Urinary bladder (tissue), 4 donors: ENCODE measurements around the gene NIP7. TPM values are rescaled to one million over a fixed set of nuclear protein-coding genes. Genes with fewer than 3 reads are reported as not detected.
A peak's percentile ranks its signal among the peaks of the same experiment; 100 is the strongest.

Source experiments
- DNase-seq: peaks from one replicate; pipeline ENCODE4 v3.0.0-alpha.2; 2015; ENCODE audit errors: extremely low spot score
- H3K27ac ChIP-seq: one replicate; pipeline ENCODE4 v1.5.1; 2013; ENCODE audit warnings: low read depth, mild to moderate bottlenecking, moderate library complexity
- H3K36me3 ChIP-seq: one replicate; pipeline ENCODE4 v1.6.1; 2013; ENCODE audit warnings: mild to moderate bottlenecking, moderate library complexity; ENCODE audit not compliant: insufficient read depth
- H3K4me1 ChIP-seq: one replicate; pipeline ENCODE4 v1.6.1; 2013; ENCODE audit warnings: mild to moderate bottlenecking, moderate library complexity; ENCODE audit not compliant: insufficient read depth
- H3K4me3 ChIP-seq: one replicate; pipeline ENCODE4 v1.5.1; 2013; ENCODE audit warnings: low read depth, low read length
- WGBS: extraction: QIAGEN DNeasy Blood & Tissue Kit; methylation state at CpG from one replicate; pipeline ENCODE4 v1.1.7; 2013; 5-methylcytosine and 5-hydroxymethylcytosine counted together
- polyA plus RNA-seq: library from polyadenylated mRNA; stranded (reverse); fragments of 200-250 nt; gene quantifications from one replicate; pipeline ENCODE4 v1.2.3, GENCODE V29; 2013
- total RNA-seq: library from RNA; depleted of rRNA; stranded (reverse); fragments of >200 nt; gene quantifications from one replicate; pipeline ENCODE4 v1.2.3, GENCODE V29; 2014
- donor health status: healthy with polysubstance abuse.
- donor health status: healthy.

NIP7 gene
- total and polyA plus RNA-seq, 2 donors: 11.3 to 16.0 TPM

DNA sequence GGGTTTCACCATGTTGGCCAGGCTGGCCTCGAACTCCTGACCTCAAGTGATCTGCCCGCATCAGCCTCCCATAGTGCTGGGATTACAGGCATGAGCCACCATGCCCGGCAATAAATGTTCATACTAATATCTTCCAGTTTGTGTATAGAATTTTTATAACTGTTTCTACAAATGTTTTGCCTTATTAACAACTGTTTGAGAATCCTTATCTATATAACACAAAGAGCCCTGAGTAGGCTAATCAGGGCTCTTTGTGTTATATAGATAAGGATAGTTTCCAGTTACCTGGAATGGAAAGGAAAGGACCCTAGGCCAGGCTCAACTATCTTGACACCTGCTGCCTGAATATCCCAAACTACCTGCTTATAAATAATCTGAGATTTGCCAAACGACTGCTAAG is 29.3 kb downstream of the NIP7 start:
- H3K4me1 ChIP-seq: no peaks in the 10 kb centered on the region
- H3K27ac ChIP-seq: no peak overlapping the region
- WGBS: 92% methylated on average over 4 of the region's 4 CpGs
- DNase-seq: no peak
- no peak overlapping the region for H3K4me3 ChIP-seq
- H3K36me3 ChIP-seq: peaks cover 14% of the 10 kb centered on the region

DNA sequence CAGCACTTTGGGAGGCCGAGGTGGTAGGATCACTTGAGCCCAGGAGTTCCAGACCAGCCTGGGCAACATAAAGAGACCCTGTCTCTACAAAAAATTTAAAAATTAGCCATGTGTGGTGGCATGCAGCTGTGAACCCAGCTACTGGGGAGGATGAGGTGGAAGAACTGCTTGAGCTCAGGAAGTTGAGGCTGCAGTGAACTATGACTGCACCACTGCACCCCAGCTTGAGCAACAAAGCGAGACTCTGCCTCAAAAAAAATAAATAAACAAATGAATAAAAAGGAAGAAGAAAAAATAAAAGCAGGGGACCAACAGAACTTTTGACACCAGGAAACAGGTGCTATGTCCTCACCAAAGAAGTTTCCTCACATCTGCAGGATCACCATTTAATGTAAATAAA is 32.0 kb downstream of the NIP7 start:
- DNase-seq: no peak

DNA sequence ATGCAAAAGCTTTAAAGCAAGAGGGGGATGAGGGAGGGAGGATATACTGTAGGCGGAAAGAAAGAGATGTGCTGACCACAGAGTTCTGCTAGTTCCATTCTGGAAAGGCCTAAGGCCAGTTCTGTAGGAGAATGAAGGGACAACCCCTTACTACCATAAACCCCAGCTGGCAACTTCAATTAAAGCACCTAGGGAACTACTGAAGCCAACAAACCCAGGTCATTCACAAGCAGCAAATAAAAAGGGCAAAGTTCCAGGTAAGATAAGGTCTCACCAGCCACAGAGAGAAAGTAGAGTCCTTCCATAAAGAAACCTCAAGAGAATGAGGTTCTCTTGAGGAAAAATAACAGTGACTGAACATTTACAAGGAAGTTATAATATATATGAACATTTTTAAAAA is 33.4 kb downstream of the NIP7 start:
- Histone ChIP-seq H3K4me1 (no peaks in the 10 kb centered on the region), H3K36me3 (peaks cover 11% of the 10 kb centered on the region)

More for the DNA sequence above, 32.0 kb downstream of the NIP7 start:
- 89% methylated on average over 2 of the region's 2 CpGs for whole genome bisulfite sequencing
- Histone ChIP-seq H3K4me1 (no peaks in the 10 kb centered on the region), H3K4me3 (no peak overlapping the region), H3K27ac (no peak overlapping the region), H3K36me3 (peaks cover 12% of the 10 kb centered on the region)

DNA sequence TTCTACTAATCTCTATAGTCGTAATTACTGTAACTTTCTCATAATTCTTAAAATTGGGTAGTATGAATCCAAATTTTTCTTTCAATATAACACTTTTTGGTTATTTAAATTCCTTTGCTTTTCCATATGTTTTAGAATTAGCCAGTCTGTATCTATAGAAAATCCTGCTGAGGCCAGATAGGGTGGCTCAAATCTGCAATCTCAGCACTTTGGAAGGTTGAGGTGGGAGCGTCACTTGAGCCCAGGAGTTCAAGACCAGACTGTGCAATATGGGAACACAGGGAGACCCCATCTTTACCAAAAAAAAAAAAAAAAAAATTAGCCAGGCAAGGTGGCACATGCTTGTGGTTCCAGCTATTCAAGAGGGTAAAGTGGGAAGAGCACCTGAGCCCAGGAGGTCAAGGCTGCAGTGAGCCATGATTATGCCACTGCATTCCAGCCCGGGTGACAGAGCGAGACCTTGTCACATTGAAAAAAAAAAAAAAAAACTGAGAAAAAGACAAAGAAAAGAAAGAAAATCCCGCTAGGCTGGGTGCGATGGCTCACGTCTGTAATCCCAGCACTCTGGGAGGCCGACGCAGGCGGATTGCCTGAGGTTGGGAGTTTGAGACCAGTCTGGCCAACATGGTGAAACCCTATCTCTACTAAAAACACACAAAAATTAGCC is 37.0 kb downstream of the NIP7 start:
- H3K4me1 ChIP-seq: peaks cover 1% of the 10 kb centered on the region
- H3K36me3 ChIP-seq: peaks cover 8% of the 10 kb centered on the region
- 96% methylated on average over 10 of the region's 10 CpGs for WGBS
- H3K4me3 ChIP-seq: no peak overlapping the region
- H3K27ac ChIP-seq: no peak overlapping the region
- no peak for DNase-seq

More for the DNA sequence above, 33.4 kb downstream of the NIP7 start:
- 96% methylated on average over 1 of the region's 1 CpG for WGBS
- Histone ChIP-seq H3K4me3 (no peak overlapping the region), H3K27ac (no peak overlapping the region)
- no peak for DNase-seq

DNA sequence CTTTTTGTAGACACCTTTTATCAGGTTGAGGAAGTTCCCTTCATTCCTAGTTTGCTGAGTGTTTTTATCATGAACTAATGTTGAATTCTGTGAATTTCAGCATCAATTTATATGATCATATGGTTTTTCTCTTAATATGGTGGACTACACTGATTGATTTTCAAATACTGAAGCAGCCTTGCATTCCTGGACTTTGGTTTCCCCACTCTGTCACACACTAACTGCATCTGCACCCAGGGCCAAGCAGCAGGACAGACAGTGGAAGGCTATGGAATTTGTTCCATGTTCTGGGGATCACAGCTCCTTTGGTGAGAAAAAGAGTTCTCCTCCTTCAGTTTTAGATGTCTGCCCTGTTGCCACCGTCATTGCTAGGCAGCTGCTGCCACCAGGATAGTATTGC is 38.5 kb downstream of the NIP7 start:
- peaks cover 4% of the 10 kb centered on the region for H3K36me3 ChIP-seq
- no peak overlapping the region for H3K4me3 ChIP-seq
- peaks cover 1% of the 10 kb centered on the region for H3K4me1 ChIP-seq
- no peak for DNase-seq
- no peak overlapping the region for H3K27ac ChIP-seq
- WGBS: 87% methylated on average over 1 of the region's 1 CpG

DNA sequence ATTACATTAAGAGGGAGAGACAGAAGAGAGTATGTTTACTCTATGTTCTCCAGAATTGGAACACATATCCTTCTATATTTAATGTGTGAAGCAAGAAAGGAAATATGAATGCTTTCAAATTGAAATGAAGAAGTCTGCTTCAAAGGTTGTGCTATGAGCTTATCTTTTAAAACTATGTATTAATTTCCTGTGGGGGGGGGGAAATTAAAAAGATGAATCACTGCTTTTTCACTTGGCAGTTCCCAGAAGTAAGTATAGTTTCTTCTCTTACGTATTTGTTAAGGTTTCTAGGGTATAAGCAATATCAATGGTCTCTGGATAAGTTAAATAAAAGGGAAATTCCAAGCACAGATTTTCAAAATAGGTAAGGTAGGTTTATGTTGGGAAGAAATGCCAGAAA is 39.2 kb downstream of the NIP7 start:
- 79% methylated on average over 1 of the region's 1 CpG for WGBS
- H3K4me1 ChIP-seq: peaks cover 1% of the 10 kb centered on the region
- no peak overlapping the region for H3K4me3 ChIP-seq
- no peak overlapping the region for H3K27ac ChIP-seq
- peaks cover 5% of the 10 kb centered on the region for H3K36me3 ChIP-seq
- no peak for DNase-seq

DNA sequence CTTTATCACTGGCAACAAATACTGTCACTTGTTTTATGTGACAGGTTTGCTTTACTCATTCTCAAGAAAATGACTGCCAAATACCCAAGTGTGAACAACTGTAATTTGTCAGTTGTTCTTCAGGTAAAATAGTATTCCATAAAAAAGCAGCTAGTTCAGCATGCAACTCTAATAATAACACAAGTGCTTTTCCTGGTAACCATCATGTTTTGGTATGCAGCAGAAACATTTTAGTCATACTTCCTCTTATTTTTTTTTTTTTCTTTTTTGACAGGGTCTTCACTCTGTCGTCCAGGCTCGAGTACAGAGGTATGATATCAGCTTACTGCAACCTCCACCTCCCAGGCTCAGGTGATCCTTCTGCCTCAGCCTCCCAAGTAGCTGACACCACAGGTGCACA is 41.7 kb downstream of the NIP7 start:
- Histone ChIP-seq H3K36me3 (peaks cover 5% of the 10 kb centered on the region), H3K4me1 (peaks cover 1% of the 10 kb centered on the region), H3K27ac (no peak overlapping the region), H3K4me3 (no peak overlapping the region)
- WGBS: 76% methylated on average over 2 of the region's 2 CpGs
- DNase-seq: no peak

DNA sequence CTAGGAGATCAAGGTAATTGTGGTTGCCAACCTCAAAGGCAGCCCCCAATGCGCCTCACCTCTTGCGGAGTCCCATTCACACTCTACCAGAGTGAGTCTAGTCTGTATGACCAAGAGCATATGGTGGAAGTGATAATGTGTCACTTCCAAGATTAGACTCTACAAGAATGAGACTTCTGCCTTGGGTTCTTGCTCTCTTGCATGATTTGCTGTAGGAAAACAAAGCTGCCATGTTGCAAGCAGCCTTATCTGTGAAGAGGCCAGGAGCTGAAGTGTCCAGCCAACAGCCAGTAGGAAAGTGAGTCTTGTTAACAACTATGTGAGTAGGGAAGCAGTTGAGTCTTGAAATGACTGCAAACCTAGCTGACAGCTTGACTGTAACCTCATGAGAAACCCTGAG is 42.8 kb downstream of the NIP7 start:
- 97% methylated on average over 2 of the region's 2 CpGs for WGBS
- DNase-seq: no peak
- H3K27ac ChIP-seq: no peak overlapping the region
- peaks cover 1% of the 10 kb centered on the region for H3K4me1 ChIP-seq
- H3K4me3 ChIP-seq: no peak overlapping the region
- peaks cover 4% of the 10 kb centered on the region for H3K36me3 ChIP-seq

DNA sequence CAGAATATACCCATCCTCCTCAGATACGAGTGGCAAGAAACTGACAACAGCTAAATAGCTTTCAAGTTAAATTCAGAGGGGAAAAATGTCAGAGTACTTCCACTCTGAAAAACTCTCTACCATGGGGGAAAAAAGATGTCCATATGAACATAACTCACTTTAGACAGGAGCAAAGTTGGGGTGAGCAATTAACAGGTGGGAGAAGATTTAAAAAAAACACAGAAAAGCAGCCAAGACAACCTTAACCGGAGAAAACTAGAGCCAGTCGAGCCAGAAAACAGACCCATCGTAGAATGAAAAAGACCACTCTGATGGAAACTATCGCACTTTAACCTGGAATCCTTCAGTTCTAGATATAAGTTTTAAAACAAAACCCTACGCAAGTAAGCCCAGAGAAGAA is 45.4 kb downstream of the NIP7 start:
- no peak for DNase-seq
- Histone ChIP-seq H3K4me3 (peak overlapping the region; percentile 97), H3K4me1 (peaks cover 1% of the 10 kb centered on the region), H3K27ac (peak overlapping the region; percentile 97), H3K36me3 (peaks cover 2% of the 10 kb centered on the region)
- WGBS: 5% methylated on average over 6 of the region's 6 CpGs

DNA sequence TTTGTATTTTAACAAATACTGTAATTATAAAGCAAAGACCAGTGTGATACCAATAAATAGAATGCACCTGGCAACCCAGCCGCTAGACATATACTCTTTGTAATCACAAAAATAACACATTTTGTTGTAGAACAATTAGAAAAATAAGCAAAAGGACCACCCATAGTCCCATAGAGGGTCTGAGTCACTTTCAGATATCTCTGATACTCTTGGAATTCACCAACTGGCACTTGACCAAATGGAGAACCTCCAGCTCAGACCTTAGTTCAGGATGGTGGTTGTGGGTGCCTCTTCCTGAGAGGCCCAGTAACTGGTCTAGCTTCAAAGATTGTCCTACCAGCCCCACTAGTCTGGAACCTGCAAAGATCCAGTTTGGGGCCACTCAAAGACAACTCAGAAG is 47.0 kb downstream of the NIP7 start:
- 66% methylated on average over 1 of the region's 1 CpG for WGBS
- no peak overlapping the region for H3K4me3 ChIP-seq

More for the DNA sequence above, 47.0 kb downstream of the NIP7 start:
- H3K4me1 ChIP-seq: no peaks in the 10 kb centered on the region
- no peak for DNase-seq
- H3K36me3 ChIP-seq: peaks cover 2% of the 10 kb centered on the region
- H3K27ac ChIP-seq: peak overlapping the region; percentile 16

Other genes with a start within 250 kb of the NIP7 start
- 2.9 TPM for gene HAS3, start 234.1 kb upstream of the NIP7 start, total RNA-seq
- gene HAS3, start 234.1 kb upstream of the NIP7 start, polyA plus RNA-seq: 13.0 TPM
- gene CHTF8, start 207.2 kb upstream of the NIP7 start, total RNA-seq: 67.9 TPM
- 76.5 TPM for gene CHTF8, start 207.2 kb upstream of the NIP7 start, polyA plus RNA-seq
- gene UTP4, start 207.1 kb upstream of the NIP7 start, total RNA-seq: 19.0 TPM
- gene UTP4, start 207.1 kb upstream of the NIP7 start, polyA plus RNA-seq: 27.1 TPM
- gene SNTB2, start 152.6 kb upstream of the NIP7 start, total RNA-seq: 53.3 TPM
- 12.9 TPM for gene SNTB2, start 152.6 kb upstream of the NIP7 start, polyA plus RNA-seq
- 15.7 TPM for gene VPS4A, start 28.4 kb upstream of the NIP7 start, total RNA-seq
- gene VPS4A, start 28.4 kb upstream of the NIP7 start, polyA plus RNA-seq: 36.7 TPM
- gene PDF, start 9.2 kb upstream of the NIP7 start, total RNA-seq: 4.7 TPM
- gene PDF, start 9.2 kb upstream of the NIP7 start, polyA plus RNA-seq: 6.7 TPM
- 31.5 TPM for gene COG8, start 208 bp upstream of the NIP7 start, total RNA-seq
- gene COG8, start 208 bp upstream of the NIP7 start, polyA plus RNA-seq: 25.4 TPM
- gene TMED6, start 12.0 kb downstream of the NIP7 start, total RNA-seq: not detected
- gene TMED6, start 12.0 kb downstream of the NIP7 start, polyA plus RNA-seq: 0.09 TPM
- gene TERF2, start 46.2 kb downstream of the NIP7 start, total RNA-seq: 15.1 TPM
- 17.2 TPM for gene TERF2, start 46.2 kb downstream of the NIP7 start, polyA plus RNA-seq
- gene CYB5B, start 84.8 kb downstream of the NIP7 start, total RNA-seq: 114 TPM
- gene CYB5B, start 84.8 kb downstream of the NIP7 start, polyA plus RNA-seq: 75.2 TPM
- gene NFAT5, start 226.2 kb downstream of the NIP7 start, total RNA-seq: 100 TPM
- 7.1 TPM for gene NFAT5, start 226.2 kb downstream of the NIP7 start, polyA plus RNA-seq